ENCODE data around the gene KRTAP29-1.

Gene KRTAP29-1

GRCh38 chr17:41334385-41335305, 32.0 kb upstream of the KRTAP29-1 start:
- Mint-ChIP-seq H3K27me3 (no peaks in the 10 kb centered on the region), H3K27ac (no peak overlapping the region), H3K4me3 (no peak overlapping the region), H3K9me3 (no peaks in the 10 kb centered on the region), H3K4me1 (peaks cover 45% of the 10 kb centered on the region)
- DNase-seq (no peak), ATAC-seq (no peak)

DNA sequence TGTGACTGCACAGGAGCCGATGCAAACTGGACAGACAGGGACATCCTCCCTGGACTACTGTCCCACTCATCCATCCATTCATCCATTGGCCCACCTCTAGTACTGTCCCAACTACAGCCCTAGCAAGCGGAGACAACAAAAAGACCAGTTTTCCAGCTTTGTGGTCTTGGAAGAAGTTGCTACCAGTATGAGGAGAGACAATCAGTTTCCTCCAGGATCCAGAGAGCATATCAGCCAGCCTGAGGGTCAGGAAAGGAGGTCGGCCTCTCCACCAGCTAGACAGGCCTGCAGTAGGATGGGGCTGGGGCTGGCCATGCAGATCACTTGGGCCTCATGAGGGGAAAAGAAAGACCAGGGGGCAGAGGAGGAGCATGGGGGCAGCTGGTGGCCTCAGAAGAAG, 31.2 kb upstream of the KRTAP29-1 start:
- no peak for DNase-seq
- no peak overlapping the region for H3K27ac Mint-ChIP-seq

DNA sequence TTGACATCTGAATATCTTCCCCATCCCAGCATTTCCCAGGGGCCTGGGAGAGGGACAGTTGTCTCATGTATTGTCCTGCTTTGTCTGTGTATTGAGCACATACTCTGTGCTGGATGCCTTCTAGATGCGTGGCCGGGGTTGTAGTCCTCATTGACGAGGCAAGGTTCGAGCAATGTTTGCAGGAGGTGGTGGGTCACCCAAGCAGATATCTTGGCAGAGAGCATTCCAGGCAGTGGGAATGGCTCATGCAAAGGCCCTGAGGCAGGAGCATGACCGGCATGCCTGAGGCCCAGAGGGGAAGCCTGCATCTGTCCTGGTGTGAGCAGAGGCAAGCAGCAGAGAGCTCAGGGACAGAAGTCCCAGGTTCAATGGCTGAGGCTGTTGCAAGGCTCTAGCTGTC, 30.4 kb upstream of the KRTAP29-1 start:
- H3K4me1 Mint-ChIP-seq = peaks cover 41% of the 10 kb centered on the region
- no peaks in the 10 kb centered on the region for H3K9me3 Mint-ChIP-seq
- H3K27ac Mint-ChIP-seq = no peak overlapping the region
- no peak for DNase-seq
- no peak for ATAC-seq
- no peak overlapping the region for H3K4me3 Mint-ChIP-seq
- no peaks in the 10 kb centered on the region for H3K27me3 Mint-ChIP-seq

More for the DNA sequence above, 31.2 kb upstream of the KRTAP29-1 start:
- no peak for ATAC-seq
- Mint-ChIP-seq H3K9me3 (no peaks in the 10 kb centered on the region), H3K4me1 (peaks cover 39% of the 10 kb centered on the region), H3K27me3 (no peaks in the 10 kb centered on the region), H3K4me3 (no peak overlapping the region)

- H3K4me1 Mint-ChIP-seq = peaks cover 45% of the 10 kb centered on the region
- no peaks in the 10 kb centered on the region for H3K9me3 Mint-ChIP-seq
- DNase-seq (no peak), ATAC-seq (no peak)
- H3K4me3 Mint-ChIP-seq = no peak overlapping the region
- H3K27ac Mint-ChIP-seq = peak overlapping the region in 1 of 2 donors; percentile 27
- H3K27me3 Mint-ChIP-seq = no peaks in the 10 kb centered on the region
These were observed 29.6 kb upstream of the KRTAP29-1 start for GRCh38 chr17:41332239-41332638.

DNA sequence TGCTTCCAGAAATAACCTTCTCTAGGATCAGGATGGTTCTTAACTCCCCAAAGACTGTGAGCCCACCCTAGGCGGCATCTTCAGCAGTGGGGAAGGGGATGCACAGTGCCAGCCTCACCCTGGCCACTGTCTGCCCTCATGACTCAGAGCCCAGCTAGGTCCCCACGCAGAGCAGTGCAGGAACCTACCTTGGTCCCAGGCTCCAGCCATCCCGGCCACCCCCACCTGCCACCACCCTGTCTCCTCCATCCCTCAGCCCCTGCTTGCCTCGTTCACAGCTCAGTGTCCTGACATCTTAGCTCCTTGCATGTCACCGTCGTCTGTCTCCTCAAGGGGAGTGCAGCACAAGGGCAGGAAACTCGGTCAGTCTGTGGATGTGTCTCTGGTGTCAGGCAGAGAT, 29.0 kb upstream of the KRTAP29-1 start:
- ATAC-seq (no peak), DNase-seq (no peak)
- no peak overlapping the region for H3K4me3 Mint-ChIP-seq
- H3K27ac Mint-ChIP-seq = no peak overlapping the region
- no peaks in the 10 kb centered on the region for H3K9me3 Mint-ChIP-seq
- peaks cover 51% of the 10 kb centered on the region for H3K4me1 Mint-ChIP-seq
- no peaks in the 10 kb centered on the region for H3K27me3 Mint-ChIP-seq

- ATAC-seq (peak; percentile 32), DNase-seq (no peak)
- Mint-ChIP-seq H3K9me3 (no peaks in the 10 kb centered on the region), H3K4me1 (peaks cover 52% of the 10 kb centered on the region), H3K27me3 (no peaks in the 10 kb centered on the region), H3K4me3 (no peak overlapping the region), H3K27ac (no peak overlapping the region)
These were observed 26.8 kb upstream of the KRTAP29-1 start for GRCh38 chr17:41329279-41329948.

DNA sequence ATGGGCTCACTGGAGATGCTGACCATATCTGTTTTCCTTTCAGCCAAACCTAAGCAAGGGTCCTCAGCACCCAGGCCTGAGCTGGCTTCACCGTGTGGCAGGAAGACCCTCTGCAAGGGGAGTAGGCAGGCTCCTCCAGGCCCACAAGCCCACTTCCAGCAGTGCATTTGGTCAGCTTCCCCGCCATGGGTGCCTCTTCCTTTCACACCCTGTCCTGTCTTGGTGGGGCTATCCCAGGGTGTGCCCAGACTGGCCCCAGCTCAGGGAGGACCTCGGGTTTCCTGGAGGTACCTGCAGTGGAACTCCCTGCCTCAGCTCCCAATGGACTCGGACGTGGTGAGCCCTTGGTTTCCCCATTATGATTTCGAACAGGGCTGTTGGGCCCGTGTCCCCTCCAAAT, 25.6 kb upstream of the KRTAP29-1 start:
- H3K4me1 Mint-ChIP-seq = peaks cover 51% of the 10 kb centered on the region
- no peak for ATAC-seq
- DNase-seq = no peak
- H3K4me3 Mint-ChIP-seq = no peak overlapping the region
- H3K27ac Mint-ChIP-seq = peak overlapping the region in 1 of 2 donors; percentile 50
- no peaks in the 10 kb centered on the region for H3K27me3 Mint-ChIP-seq
- no peaks in the 10 kb centered on the region for H3K9me3 Mint-ChIP-seq

GRCh38 chr17:41327411-41328120, 24.9 kb upstream of the KRTAP29-1 start:
- H3K27ac Mint-ChIP-seq = peak overlapping the region in 1 of 2 donors; percentile 77
- no peak overlapping the region for H3K4me3 Mint-ChIP-seq
- H3K4me1 Mint-ChIP-seq = peaks cover 54% of the 10 kb centered on the region
- no peaks in the 10 kb centered on the region for H3K27me3 Mint-ChIP-seq
- H3K9me3 Mint-ChIP-seq = no peaks in the 10 kb centered on the region
- ATAC-seq (no peak), DNase-seq (no peak)

DNA sequence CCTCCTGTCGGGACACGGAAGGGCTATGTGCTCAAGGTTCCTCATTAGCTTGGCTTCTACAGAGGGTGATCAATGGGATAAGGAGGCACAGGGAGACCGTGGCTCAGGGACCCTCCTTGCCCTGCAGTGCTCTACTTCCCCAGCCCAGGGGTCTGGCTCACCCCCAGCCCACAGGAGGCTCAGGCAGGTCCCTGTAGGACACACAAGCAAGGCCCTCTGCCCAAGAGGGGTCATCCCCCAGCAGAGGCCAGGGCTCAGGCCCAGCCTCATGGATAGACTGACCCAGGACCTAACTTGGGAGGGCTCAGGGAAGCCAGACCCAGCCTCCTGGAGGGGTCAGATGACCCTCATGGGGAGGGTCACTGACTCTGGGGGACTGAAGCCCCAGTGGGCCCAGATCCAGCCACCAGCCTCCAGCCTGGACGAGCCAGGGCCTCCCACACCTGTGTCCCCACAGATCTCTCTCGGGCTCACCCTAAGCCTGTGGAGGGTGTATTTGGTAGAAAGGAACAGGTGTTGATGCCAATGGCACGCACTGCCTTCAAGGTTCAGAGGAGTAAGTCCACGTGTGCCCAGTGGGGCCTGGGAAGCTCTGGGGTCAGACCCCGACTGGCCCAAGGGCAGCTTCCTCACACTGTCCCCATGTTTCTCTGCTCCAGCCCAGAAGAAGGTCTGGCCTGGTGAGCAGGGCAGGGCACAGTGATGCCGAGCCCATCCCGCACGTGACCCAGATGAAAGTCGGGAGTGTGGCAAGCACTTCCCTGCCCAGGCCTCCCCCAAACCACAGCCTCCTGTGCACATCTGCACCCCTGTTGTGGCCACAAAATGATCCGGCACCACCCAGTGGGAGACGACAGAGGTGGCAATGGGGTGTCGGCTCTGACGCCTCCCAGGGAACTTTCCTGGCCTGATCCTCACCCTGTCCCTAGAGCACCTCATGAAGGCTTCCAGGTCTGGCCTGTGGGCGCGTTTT, 23.8 kb upstream of the KRTAP29-1 start:
- Mint-ChIP-seq H3K27me3 (no peaks in the 10 kb centered on the region), H3K4me3 (no peak overlapping the region), H3K27ac (no peak overlapping the region), H3K4me1 (peaks cover 55% of the 10 kb centered on the region), H3K9me3 (no peaks in the 10 kb centered on the region)
- ATAC-seq (peak; percentile 8), DNase-seq (no peak)

DNA sequence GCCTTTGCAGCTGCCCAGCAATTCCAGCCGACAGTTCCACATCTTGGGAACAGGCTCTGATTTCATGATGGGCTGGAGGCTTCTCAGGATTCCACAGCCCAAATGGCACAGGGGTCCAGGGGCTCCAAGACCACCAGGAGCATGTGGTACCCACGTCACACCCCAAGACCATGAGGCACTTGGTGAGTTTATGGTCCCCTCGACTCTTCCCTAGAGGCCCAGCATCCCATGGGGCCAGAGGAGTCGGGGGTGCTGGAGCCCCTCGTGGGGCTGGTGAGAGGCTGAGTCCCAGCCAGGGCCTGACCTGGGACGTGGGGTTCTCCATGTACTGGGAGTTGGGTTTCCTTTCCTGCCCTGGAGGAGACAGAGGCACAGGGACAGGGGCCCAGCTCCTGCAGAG, 23.0 kb upstream of the KRTAP29-1 start:
- H3K27me3 Mint-ChIP-seq = no peaks in the 10 kb centered on the region
- DNase-seq = no peak
- peak overlapping the region in 1 of 2 donors; percentile 44 for H3K27ac Mint-ChIP-seq
- no peak for ATAC-seq
- no peak overlapping the region for H3K4me3 Mint-ChIP-seq
- peaks cover 2 to 4% of the 10 kb centered on the region in 2 donors for H3K9me3 Mint-ChIP-seq
- peaks cover 55% of the 10 kb centered on the region for H3K4me1 Mint-ChIP-seq

DNA sequence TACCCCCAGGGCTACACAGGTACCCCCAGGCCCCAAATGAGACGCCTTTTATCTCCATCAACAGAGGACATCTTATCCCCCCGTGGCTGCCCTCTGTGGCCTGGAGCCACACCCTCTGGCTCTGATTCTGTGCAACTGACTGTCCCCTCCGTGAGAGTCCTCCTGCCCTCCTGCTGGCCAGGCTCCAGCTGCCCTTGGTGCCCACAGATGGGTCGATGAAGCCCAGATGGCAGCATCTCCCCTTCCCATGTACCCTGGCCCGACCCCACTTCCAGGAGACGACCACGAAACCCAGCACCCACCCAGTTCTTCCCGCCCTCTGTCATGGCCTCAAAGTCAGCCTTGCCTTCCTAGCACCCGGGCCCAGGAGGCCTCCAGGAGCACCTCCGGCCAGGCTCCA, 22.5 kb upstream of the KRTAP29-1 start:
- H3K9me3 Mint-ChIP-seq = peaks cover 7 to 8% of the 10 kb centered on the region in 2 donors
- H3K27ac Mint-ChIP-seq = no peak overlapping the region
- no peaks in the 10 kb centered on the region for H3K27me3 Mint-ChIP-seq
- H3K4me1 Mint-ChIP-seq = peaks cover 55% of the 10 kb centered on the region
- DNase-seq (no peak), ATAC-seq (no peak)
- H3K4me3 Mint-ChIP-seq = no peak overlapping the region

DNA sequence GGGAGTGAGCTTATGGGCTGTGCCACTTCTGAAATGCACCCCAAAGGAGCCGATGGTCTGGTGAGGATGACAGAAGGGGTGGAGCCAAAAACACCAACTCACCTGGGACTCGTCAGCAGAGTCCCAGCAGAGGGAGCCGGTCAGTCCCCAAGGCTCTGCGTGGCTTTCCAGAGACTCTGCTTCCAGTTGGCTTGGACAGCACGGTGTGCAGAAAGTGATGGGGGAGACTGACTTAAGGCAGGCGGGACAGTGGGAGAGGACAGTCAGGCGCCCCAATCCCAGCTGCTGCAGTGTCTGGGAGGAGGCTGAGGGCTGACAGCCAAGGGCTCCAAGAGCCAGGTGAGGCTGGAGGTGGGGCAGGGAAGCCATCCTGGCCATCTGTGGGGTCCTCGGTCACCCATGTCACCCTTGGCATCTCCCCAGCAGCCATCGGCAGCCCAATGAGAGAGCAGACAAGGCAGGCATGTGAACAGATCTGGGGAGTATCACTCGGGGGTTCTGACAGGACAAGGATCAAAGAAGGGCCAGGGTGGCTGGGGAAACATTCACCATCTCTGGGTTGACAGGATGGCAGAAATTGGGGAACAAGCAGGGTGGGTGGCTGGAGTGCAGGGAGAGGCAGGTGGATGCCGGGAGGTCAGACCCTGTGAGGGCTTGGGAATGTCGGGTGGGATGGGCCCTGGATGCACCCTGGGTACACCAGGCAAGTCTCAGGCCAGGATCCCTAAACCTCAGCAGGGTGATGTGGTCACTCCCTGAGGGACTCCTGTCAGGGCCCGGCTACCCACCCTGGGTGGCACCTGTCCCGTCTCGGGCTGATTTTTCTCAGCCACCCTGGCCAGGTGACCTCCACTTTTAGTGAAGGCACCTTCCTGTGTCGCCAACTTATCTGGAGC, 21.8 kb upstream of the KRTAP29-1 start:
- H3K4me1 Mint-ChIP-seq = peaks cover 55% of the 10 kb centered on the region
- no peaks in the 10 kb centered on the region for H3K27me3 Mint-ChIP-seq
- no peak for DNase-seq
- peaks cover 14% of the 10 kb centered on the region in 2 donors for H3K9me3 Mint-ChIP-seq
- ATAC-seq = peak; percentile 31
- H3K4me3 Mint-ChIP-seq = no peak overlapping the region
- H3K27ac Mint-ChIP-seq = peak overlapping the region; percentile 64 to 77

GRCh38 chr17:41322903-41323895, 20.5 kb upstream of the KRTAP29-1 start:
- ATAC-seq (no peak), DNase-seq (no peak)
- peaks cover 47% of the 10 kb centered on the region for H3K4me1 Mint-ChIP-seq
- no peak overlapping the region for H3K27ac Mint-ChIP-seq
- H3K27me3 Mint-ChIP-seq = no peaks in the 10 kb centered on the region
- peaks cover 15 to 16% of the 10 kb centered on the region in 2 donors for H3K9me3 Mint-ChIP-seq
- H3K4me3 Mint-ChIP-seq = no peak overlapping the region

Measured in stimulated activated naive CD8-positive, alpha-beta T cell treated with anti-CD3 and anti-CD28 coated beads, Interleukin-15, amount 100 ng/mL, for 72 hours (primary cell).